NCI-H2107 treated with DMSO at 0.1 percent for 48 hours (cell line): ENCODE results near the gene IKZF2.

Source experiments
- DNase-seq: peaks from one replicate; lab custom pipeline; 2025; ENCODE audit not compliant: unreplicated experiment; lab: John Stamatoyannopoulos, UW

IKZF2 gene

DNA sequence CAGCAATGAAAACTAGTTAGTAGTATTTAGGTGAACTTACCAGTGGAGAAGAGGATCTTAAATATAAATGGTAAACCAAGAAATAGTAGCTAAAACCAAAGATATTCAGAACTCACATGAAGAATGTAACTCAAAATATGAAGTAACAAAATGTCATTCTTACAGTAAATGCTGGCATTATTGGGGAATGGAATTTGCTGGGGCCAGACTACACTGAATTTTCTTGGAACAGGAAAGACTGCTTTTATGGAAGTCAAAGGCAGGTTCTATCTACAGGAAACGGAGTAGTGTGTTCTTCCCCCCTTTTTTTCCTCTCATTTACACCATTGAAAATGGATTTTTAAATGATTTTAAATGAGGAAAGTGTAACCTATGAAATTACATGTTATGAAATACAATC, 188.7 kb downstream of the IKZF2 start:
- DNase-seq, result no peak

GRCh38 chr2:212961255-212961654, 190.2 kb downstream of the IKZF2 start:
- DNase-seq, result no peak

DNA sequence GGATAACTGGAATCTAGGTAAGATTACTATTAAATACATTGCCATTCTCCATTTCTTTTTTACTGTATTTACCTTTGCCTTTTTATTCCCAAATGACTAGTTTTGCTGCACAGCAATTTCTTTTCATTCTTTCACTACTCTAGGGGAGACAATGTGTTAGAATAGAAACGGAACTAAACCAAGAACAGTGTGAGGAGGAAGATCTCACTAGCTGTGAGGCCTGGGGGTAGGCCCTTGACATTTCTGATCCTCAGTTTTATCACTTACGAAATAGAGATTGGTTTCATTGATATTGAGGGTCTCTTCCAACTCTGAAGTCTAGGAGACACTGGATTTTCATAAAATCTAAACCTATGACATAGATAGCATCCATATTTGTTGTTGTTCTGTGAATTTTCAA, 191.1 kb downstream of the IKZF2 start:
- DNase-seq, result no peak

GRCh38 chr2:212959471-212960117, 191.8 kb downstream of the IKZF2 start:
- no peak for DNase-seq

DNA sequence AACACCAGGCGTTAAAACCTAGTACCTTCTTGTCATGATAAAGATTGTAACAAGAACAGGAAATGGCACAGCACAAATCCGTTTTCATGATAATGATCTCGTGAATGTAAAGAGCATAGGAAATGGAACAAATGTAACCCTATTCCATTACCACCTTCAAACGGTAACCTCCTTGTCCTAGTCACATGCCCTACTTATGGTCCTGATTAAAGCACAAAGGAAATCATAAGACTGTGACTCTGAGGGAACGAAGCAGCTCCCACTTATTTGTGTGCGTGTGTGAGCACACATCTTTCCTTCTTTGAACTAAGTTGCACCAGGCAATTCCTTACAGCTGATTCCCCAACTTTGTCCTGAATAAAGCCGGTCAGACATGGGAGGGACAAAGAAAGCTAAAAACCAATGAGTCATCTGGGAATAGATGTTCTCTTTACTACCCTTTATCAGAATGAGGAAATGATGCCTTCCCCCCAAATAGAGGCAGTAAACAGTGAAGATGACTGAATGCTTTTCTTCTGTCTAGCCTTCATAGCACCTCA, 192.6 kb downstream of the IKZF2 start:
- DNase-seq, result no peak

GRCh38 chr2:212958133-212958532, 193.3 kb downstream of the IKZF2 start:
- DNase-seq, result no peak

GRCh38 chr2:212957624-212958023, 193.8 kb downstream of the IKZF2 start:
- DNase-seq, result no peak

- DNase-seq, result no peak
Observed at GRCh38 chr2:212956665-212957607, 194.5 kb downstream of the IKZF2 start.

- DNase-seq, result no peak
Observed at GRCh38 chr2:212953170-212953920, 198.1 kb downstream of the IKZF2 start.

DNA sequence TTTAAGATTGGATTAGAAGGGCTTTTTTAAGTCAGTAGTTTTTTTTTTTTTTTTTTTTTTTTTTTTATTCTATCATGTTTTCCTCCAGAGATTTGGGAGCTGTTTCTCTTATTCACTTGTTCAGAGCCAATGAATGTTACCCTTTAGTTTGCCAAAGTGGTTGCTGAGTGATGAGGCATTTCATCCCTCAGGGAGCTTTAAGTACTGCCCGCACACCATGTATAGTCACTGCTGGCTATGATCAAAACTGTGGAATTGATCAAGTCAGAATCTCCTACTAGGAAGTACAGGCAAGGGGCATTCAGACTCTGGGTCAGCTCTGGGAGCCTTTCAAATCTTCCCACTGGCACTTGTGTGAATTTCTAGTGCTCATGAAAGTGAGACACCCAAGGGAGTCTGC, 201.6 kb downstream of the IKZF2 start:
- DNase-seq, result no peak
